Prostate gland (tissue), 2 donors: ENCODE results near the gene CD164L2.

Source experiments
- CTCF ChIP-seq, 4 experiments: fragments of 200-600 bp in 2 of 4; fragments of 450-650 bp in 2 of 4; sonication (generic) in 2 of 4; IDR thresholded peaks; 1 replicate in 3 of 4; 2 replicates in 1 of 4; pipeline ENCODE4 v1.5.1; 2016 to 2019; ENCODE audit warnings: antibody characterized with exemption in 4 of 4, mild to moderate bottlenecking in 2 of 4, moderate library complexity in 2 of 4
- POLR2A ChIP-seq: fragments of 450-650 bp; IDR thresholded peaks from one replicate; pipeline ENCODE4 v1.6.1; 2016; ENCODE audit warnings: antibody characterized with exemption, mild to moderate bottlenecking

GRCh38 chr1:27358928-27359313 is 24.2 kb downstream of the CD164L2 start:
- TF ChIP-seq CTCF (IDR thresholded peaks at IDR 0.05), result no peak
- no peak for TF ChIP-seq POLR2A
